GM21360 (cell line): ENCODE results near the gene FMC1.
A peak's percentile ranks its signal among the peaks of the same experiment; 100 is the strongest.
"Not testable (repeated sequence)": the region's sequence is repeated elsewhere in the genome, so short reads cannot be mapped to it uniquely, and the experiment has no call there.

ENCODE experiments used
- ATAC-seq: cut with Tn5 transposase; IDR thresholded peaks from one replicate; pipeline ENCODE4 v1.9.1; 2021; ENCODE audit warnings: mild to moderate bottlenecking, moderate library complexity; ENCODE audit not compliant: unreplicated experiment

The FMC1 gene, protein sequence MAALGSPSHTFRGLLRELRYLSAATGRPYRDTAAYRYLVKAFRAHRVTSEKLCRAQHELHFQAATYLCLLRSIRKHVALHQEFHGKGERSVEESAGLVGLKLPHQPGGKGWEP

DNA sequence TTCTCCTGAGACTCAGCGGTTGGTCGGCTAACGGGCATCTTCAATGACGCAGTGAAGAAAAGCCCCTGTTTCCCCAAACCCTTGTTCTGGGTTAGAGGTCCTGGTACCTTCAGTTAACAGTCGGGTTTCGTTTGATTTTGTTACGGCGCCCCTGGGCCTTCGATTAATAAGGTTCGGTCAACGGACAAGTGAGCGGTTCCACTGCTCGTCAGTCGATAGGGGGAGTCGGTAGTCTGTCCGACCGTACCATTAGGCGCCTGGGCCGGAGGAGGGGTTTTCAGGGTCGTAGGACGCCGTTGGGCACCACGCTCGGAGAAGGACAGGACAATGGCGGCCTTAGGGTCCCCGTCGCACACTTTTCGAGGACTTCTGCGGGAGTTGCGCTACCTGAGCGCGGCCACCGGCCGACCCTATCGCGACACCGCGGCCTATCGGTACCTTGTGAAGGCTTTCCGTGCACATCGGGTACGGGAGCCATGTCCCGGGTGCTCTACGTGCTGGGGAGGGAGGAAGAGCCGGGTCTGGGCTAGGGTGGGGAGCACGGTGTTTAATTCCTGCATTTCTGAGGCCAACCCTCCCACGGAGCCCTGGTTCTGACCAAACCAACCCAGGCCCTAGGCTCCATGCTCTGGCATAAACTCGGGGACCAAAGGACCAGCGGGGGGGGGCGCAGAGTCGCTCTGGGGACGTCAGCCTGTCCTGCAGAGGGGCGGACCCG, at the start of gene FMC1:
Gene FMC1, plus strand, starts transcription at position 280 of the 718 bp plus-strand sequence. Its CDS starts 48 bp downstream, at position 328.
- ATAC-seq = peak; percentile 41

GRCh38 chr7:139292821-139293220, 48.3 kb upstream of the FMC1 start:
- ATAC-seq = no peak

GRCh38 chr7:139293534-139293933, 47.6 kb upstream of the FMC1 start:
- no peak for ATAC-seq

- no peak for ATAC-seq
Observed at GRCh38 chr7:139294241-139294640, 46.9 kb upstream of the FMC1 start.

DNA sequence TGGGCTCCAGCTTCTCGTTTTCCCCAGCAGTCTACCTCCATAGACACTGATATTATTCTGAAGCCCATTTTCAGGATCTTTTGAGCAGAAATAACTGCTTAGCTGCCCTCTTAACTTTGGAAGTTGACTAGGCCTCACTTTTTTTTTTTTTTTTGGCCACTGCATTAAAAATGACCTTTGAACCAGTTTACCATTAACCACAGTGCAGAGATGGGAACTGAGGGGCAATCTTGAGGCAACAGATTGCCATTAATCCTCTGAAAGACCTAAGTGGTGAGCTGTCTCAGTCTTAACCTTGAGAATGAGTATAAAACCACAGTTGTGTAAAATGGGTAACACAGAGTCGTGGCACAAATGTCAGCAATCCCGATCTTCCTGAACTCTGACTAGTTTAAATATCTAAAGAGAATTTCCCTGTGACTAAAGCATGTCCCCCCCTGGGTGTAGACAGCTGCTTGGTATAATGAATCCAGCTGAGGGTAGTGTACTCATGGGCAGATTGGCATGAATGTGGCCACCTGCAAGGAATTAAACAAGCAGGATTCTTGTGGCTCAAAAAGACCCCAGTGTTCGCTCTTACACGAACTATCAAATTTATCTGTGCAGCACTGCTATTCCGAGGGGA, 46.1 kb upstream of the FMC1 start:
- no peak for ATAC-seq

DNA sequence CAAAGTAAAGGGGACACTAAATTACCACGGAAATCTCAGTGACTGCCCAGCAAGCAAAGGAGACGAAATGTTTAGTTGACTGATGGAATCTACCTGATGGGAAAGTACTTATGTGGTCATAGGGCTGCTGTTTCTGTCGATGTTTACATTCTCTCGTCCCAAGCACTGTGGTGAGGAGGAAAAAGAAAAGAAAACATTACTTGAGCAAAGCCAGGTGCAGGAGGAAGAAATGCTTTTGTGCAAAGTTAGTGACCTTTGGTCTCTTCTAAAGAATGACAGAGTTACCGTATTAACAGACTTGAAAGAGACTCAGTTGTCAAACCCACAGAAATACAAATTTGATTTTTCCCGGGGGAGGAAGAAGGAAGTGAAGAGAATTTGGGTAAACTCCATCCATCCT, 43.3 kb upstream of the FMC1 start:
- ATAC-seq = no peak

DNA sequence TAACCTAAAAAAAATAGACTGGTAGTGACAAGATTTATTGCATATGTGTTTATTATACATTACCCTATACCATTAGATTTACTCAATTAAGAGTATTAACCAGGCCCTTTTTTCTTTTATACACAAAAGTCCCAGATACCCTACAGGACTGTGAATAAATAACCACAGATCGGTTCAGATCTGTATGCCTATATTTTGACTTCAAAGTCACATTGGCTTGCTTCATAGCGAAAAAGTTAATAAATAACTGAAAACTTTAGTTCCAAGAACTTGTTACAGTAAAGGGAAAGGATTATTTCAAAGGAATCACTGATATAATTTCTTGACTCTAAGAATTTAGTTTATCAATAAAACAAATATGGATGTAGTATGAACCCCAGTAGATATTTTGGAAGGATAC, 41.8 kb upstream of the FMC1 start:
- ATAC-seq = no peak

- no peak for ATAC-seq
Observed at GRCh38 chr7:139300390-139300789, 40.7 kb upstream of the FMC1 start.

- ATAC-seq = no peak
Observed at GRCh38 chr7:139304517-139304916, 36.6 kb upstream of the FMC1 start.

- ATAC-seq = no peak
Observed at GRCh38 chr7:139317939-139318505, 23.1 kb upstream of the FMC1 start.

DNA sequence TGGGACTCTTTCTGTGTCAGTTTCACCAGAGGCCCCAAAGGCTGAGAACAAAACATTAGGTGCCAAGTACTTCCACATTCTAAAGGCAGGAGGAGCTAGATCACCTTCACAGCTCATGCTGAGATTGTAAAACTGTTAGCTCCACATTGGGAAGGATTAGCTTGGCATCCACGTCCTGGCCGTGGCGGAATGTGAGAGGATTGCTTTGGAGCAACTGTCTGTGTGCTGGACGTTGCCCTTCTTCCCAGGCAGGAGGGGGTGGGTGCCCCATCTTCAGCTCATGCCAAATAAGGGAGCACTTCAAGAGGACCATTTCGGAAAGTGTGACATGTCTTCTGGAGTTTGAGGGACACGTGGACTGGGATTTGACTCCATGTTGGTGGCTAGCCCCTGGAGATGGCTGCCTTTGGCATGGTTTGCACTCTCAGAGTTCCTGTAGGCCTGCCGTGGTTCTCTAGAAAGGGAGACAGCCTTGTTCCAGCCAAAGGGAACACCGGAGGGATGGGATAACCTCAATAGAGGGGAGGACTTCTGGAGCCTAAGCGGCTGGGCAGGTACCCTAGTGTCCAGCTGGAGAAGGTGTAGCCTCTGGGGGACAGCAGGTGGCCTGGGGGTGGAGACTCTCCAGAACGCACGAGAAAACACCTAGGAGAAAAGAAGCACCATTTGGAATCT, 19.9 kb upstream of the FMC1 start:
- no peak for ATAC-seq

GRCh38 chr7:139324709-139325108, 16.4 kb upstream of the FMC1 start:
- ATAC-seq = not testable (repeated sequence)

- no peak for ATAC-seq
Observed at GRCh38 chr7:139328375-139328774, 12.8 kb upstream of the FMC1 start.

DNA sequence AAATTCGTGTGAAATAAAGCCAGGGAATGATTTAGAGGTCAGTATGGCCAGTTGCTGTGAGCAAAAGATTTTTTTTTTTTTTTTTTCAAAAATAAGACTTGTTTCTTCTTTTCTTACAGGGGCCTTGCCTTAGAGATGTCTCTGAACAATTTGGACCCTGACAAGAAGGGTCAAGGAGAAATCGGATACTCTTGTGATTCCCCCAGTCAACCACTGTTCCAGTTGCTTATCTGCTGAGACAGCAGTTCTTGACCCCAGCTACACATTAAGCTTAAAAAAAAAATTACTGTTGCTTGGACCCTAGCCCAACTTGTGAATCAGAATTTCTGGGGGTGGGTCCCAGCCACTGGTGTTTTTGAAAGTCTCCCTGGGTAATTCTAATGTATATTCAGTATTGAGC, 12.0 kb upstream of the FMC1 start:
- ATAC-seq = no peak

GRCh38 chr7:139330333-139331030, 10.7 kb upstream of the FMC1 start:
- no peak for ATAC-seq

- no peak for ATAC-seq
Observed at GRCh38 chr7:139332697-139333359, 8.3 kb upstream of the FMC1 start.

DNA sequence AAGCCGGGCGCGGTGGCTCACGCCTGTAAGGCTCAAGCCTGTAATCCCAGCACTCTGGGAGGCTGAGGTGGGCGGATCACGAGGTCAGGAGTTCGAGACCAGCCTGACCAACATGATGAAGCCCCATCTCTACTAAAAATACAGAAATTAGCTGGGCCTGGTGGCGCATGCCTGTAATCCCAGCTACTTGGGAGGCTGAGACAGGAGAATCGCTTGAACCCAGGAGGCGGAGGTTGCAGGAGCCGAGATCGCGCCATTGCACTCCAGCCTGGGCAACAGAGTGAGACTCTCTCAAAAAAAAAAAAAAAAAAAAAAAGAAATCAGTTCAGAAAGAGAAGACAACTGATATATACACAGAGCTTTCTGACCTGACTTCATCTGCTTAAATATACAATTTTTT, 7.7 kb upstream of the FMC1 start:
- not testable (repeated sequence) for ATAC-seq

- no peak for ATAC-seq
Observed at GRCh38 chr7:139334399-139335150, 6.6 kb upstream of the FMC1 start.

DNA sequence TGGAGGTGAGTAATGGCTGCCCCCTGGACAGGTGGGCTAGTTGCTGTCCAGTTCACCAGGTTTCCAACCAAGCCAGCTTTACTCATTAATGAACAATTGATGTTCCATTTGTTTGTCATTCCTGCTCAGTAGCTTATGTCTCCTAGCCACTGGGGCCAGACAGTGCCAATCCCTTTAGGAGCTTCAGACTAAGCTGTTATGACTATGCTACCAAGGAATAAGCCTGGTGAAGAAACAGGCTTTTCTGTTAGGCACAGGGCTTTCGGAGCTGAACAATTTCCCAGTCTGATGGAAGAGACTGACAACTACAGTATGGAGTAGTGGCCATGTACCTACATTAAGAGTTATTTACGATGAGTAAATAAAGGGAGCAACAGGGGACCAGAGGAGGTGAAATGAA, 2.1 kb upstream of the FMC1 start:
- ATAC-seq = no peak

DNA sequence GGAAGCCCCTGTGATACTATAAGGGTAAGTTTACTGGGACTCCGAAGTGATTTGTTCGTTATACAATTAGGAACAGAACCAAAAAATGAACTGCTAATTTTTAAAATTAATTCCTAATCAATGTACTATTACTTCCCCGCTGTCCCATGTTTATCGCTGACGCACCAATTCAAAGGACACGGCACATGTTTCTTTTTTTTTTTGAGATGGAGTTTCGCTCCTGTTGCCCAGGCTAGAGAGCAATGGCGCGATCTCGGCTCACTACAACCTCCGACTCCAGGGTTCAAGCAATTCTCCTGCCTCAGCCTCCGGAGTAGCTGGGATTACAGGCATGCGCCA, 1.5 kb upstream of the FMC1 start:
- no peak for ATAC-seq
